ENCODE data around the gene VENTX.
"Not testable (repeated sequence)": the region's sequence is repeated elsewhere in the genome, so short reads cannot be mapped to it uniquely, and the experiment has no call there.

DNA sequence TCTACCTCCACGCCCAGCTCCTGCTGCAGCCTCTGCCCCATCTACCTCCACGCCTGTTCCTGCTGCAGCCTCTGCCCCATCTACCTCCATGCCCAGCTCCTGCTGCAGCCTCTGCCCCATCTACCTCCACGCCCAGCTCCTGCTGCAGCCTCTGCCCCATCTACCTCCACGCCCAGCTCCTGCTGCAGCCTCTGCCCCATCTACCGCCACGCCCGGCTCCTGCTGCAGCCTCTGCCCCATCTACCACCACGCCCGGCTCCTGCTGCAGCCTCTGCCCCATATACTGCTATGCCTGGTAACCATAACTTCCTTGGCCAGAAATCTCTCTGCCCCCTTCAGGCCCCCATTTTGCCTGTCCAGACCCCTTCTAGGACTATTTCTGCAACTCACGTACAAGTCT, 27.4 kb downstream of the VENTX start:
- not testable (repeated sequence) for TF ChIP-seq EZH2 (IDR thresholded peaks at IDR 0.05; ENCODE audit: insufficient read depth, poor library complexity, severe bottlenecking); EZH2phosphoT487 (IDR thresholded peaks at IDR 0.05; ENCODE audit: insufficient read depth, low read depth)

All from GM23248 (cell line).